ENCODE results near the gene GIMAP8. TPM values are rescaled to one million over a fixed set of nuclear protein-coding genes. Genes with fewer than 3 reads are reported as not detected.

The GIMAP8 gene
- polyA plus RNA-seq, 1 experiment, result not detected

GRCh38 chr7:150408393-150409299 lies 41.8 kb upstream of the GIMAP8 start:
- POLR2A ChIA-PET, result no interaction called here
- CTCF ChIA-PET, result interaction anchor here (1.5 to 2.3 kb wide), 2 partner anchors 10 to 53 kb away, joined by 6 read pairs; no protein-coding TSS in a partner anchor
- Histone ChIP-seq H3K4me3 (ENCODE audit: low read depth, low read length) (no peak overlapping the region), H3K36me3 (ENCODE audit: control insufficient read depth, insufficient read depth, low read length) (peaks cover 4% of the 10 kb centered on the region; the same call in 1 of the 2 replicates), H3K27me3 (ENCODE audit: control insufficient read depth, insufficient read depth, low read length) (no peaks in the 10 kb centered on the region)
- no peak for DNase-seq (ENCODE audit: low read depth)
- TF ChIP-seq, protein P1, sequence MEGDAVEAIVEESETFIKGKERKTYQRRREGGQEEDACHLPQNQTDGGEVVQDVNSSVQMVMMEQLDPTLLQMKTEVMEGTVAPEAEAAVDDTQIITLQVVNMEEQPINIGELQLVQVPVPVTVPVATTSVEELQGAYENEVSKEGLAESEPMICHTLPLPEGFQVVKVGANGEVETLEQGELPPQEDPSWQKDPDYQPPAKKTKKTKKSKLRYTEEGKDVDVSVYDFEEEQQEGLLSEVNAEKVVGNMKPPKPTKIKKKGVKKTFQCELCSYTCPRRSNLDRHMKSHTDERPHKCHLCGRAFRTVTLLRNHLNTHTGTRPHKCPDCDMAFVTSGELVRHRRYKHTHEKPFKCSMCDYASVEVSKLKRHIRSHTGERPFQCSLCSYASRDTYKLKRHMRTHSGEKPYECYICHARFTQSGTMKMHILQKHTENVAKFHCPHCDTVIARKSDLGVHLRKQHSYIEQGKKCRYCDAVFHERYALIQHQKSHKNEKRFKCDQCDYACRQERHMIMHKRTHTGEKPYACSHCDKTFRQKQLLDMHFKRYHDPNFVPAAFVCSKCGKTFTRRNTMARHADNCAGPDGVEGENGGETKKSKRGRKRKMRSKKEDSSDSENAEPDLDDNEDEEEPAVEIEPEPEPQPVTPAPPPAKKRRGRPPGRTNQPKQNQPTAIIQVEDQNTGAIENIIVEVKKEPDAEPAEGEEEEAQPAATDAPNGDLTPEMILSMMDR (IDR thresholded peaks at IDR 0.05; ENCODE audit: insufficient read depth, low read depth, low read length), result no peak

- peaks cover 4% of the 10 kb centered on the region; the same call in 1 of the 2 replicates for H3K36me3 ChIP-seq (ENCODE audit: control insufficient read depth, insufficient read depth, low read length)
- ChIA-PET CTCF (interaction anchor here (1.2 to 2.3 kb wide), 3 partner anchors 9 to 54 kb away, joined by 4 to 6 read pairs (median 6); no protein-coding TSS in a partner anchor), POLR2A (no interaction called here)
- no peak for DNase-seq (ENCODE audit: low read depth)
- no peak overlapping the region for H3K4me3 ChIP-seq (ENCODE audit: low read depth, low read length)
- H3K27me3 ChIP-seq (ENCODE audit: control insufficient read depth, insufficient read depth, low read length), result no peaks in the 10 kb centered on the region
- TF ChIP-seq, protein P1 (IDR thresholded peaks at IDR 0.05; ENCODE audit: insufficient read depth, low read depth, low read length), result no peak
Observed at GRCh38 chr7:150409300-150410030, 41.0 kb upstream of the GIMAP8 start.

GRCh38 chr7:150410131-150410530 lies 40.3 kb upstream of the GIMAP8 start:
- no peak for DNase-seq (ENCODE audit: low read depth)
- no peak overlapping the region for H3K4me3 ChIP-seq (ENCODE audit: low read depth, low read length)
- POLR2A ChIA-PET, result no interaction called here
- H3K36me3 ChIP-seq (ENCODE audit: control insufficient read depth, insufficient read depth, low read length), result peaks cover 4% of the 10 kb centered on the region; the same call in 1 of the 2 replicates
- TF ChIP-seq, protein P1 (IDR thresholded peaks at IDR 0.05; ENCODE audit: insufficient read depth, low read depth, low read length), result no peak
- no peaks in the 10 kb centered on the region for H3K27me3 ChIP-seq (ENCODE audit: control insufficient read depth, insufficient read depth, low read length)
- CTCF ChIA-PET, result interaction anchor here (1.0 to 1.5 kb wide), 3 partner anchors 8 to 12 kb away, joined by 3 to 6 read pairs (median 4); no protein-coding TSS in a partner anchor

DNA sequence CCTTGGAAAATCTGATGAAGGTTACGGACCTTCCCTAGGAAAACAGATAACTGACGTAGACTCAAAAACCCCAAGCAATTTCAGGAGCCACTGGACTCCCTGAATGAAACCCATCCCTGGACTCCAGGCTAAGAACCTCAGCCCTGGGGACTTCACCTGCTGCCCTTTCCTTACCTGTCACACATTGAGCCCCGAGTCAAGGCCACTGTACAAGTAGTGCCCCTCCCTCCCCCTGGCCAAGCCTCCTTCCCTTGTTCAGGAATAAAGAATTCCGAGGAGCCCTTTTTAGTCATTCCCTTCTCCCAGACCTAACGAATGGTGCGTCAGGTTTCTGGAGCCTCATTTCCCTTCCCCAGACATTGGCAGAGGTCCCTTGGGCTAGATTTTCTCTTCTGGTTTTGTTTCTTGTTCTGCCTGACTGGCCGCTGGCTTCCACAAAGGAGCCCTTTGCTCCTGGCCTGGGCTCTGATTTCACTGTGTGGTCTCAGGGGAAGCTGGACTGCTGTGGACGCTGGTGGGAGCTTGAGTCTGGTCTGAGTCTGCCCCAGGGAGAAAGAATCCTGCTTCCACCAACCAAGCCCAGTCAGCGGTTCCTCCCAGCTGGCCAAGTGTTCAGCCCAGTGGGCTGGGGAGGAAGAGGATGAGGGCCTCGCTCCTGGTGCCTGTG lies 39.6 kb upstream of the GIMAP8 start:
- Histone ChIP-seq H3K36me3 (ENCODE audit: control insufficient read depth, insufficient read depth, low read length) (peaks cover 4% of the 10 kb centered on the region; the same call in 1 of the 2 replicates), H3K27me3 (ENCODE audit: control insufficient read depth, insufficient read depth, low read length) (no peaks in the 10 kb centered on the region), H3K4me3 (ENCODE audit: low read depth, low read length) (no peak overlapping the region)
- ChIA-PET CTCF (interaction anchor here (1.0 to 1.2 kb wide), 2 partner anchors 9 to 11 kb away, joined by 3 to 4 read pairs; no protein-coding TSS in a partner anchor), POLR2A (no interaction called here)
- DNase-seq (ENCODE audit: low read depth), result no peak
- TF ChIP-seq, protein P1 (IDR thresholded peaks at IDR 0.05; ENCODE audit: insufficient read depth, low read depth, low read length), result no peak
